ENCODE measurements around the gene LIPK.

LIPK gene

GRCh38 chr10:88794731-88795130 is 88.7 kb downstream of the LIPK start:
- no peak overlapping the region for H3K9ac ChIP-seq (ENCODE audit: low read length in 5 of 5)
- H3K27ac ChIP-seq (ENCODE audit: low read depth, low read length), result no peak overlapping the region
- H3K4me3 ChIP-seq (ENCODE audit: low read depth in 1 of 5, low read length in 5 of 5), result no peak overlapping the region
- H3K9me3 ChIP-seq (ENCODE audit: control insufficient read depth in 5 of 5, low read length in 5 of 5), result no peaks in the 10 kb centered on the region
- no peaks in the 10 kb centered on the region for H3K27me3 ChIP-seq (ENCODE audit: control insufficient read depth in 5 of 5, insufficient read depth in 4 of 5, low read length in 5 of 5)
- peaks cover 0 to 7% (median 5%) of the 10 kb centered on the region in 5 donors for H3K4me1 ChIP-seq (ENCODE audit: control insufficient read depth in 5 of 5, insufficient read depth in 5 of 5, low read length in 5 of 5)
- no peaks in the 10 kb centered on the region for H3K36me3 ChIP-seq (ENCODE audit: control insufficient read depth in 5 of 5, insufficient read depth in 5 of 5, low read length in 5 of 5)

GRCh38 chr10:88800152-88801125 is 94.4 kb downstream of the LIPK start:
- Histone ChIP-seq H3K4me1 (ENCODE audit: control insufficient read depth in 5 of 5, insufficient read depth in 5 of 5, low read length in 5 of 5) (no peaks in the 10 kb centered on the region), H3K9me3 (ENCODE audit: control insufficient read depth in 5 of 5, low read length in 5 of 5) (no peaks in the 10 kb centered on the region), H3K9ac (ENCODE audit: low read length in 5 of 5) (no peak overlapping the region), H3K36me3 (ENCODE audit: control insufficient read depth in 5 of 5, insufficient read depth in 5 of 5, low read length in 5 of 5) (no peaks in the 10 kb centered on the region), H3K4me3 (ENCODE audit: low read depth in 1 of 5, low read length in 5 of 5) (no peak overlapping the region), H3K27me3 (ENCODE audit: control insufficient read depth in 5 of 5, insufficient read depth in 4 of 5, low read length in 5 of 5) (no peaks in the 10 kb centered on the region), H3K27ac (ENCODE audit: low read depth, low read length) (no peak overlapping the region)
